LNCaP clone FGC (cell line): ENCODE data around the gene ATRN.
A peak's percentile ranks its signal among the peaks of the same experiment; 100 is the strongest.

Experiments
- DNase-seq: peaks from one replicate; pipeline ENCODE4 v3.0.0-alpha.2; 2011; ENCODE audit warnings: low read depth
- H3K4me3 ChIP-seq: 2 replicates; pipeline ENCODE4 v1.5.1; 2011; ENCODE audit warnings: mild to moderate bottlenecking, low read depth, low read length, control low read depth
- CTCF ChIP-seq: IDR thresholded peaks from 2 replicates; pipeline ENCODE4 v1.5.1; 2012; ENCODE audit warnings: mild to moderate bottlenecking; ENCODE audit not compliant: control insufficient read depth, insufficient read depth; ENCODE audit errors: extremely low read depth

The ATRN gene

GRCh38 chr20:3632311-3633004, 161.6 kb downstream of the ATRN start:
- TF ChIP-seq CTCF = peak; percentile 41
- DNase-seq = no peak
- H3K4me3 ChIP-seq = no peak overlapping the region

- DNase-seq = no peak
- H3K4me3 ChIP-seq = no peak overlapping the region
- no peak for TF ChIP-seq CTCF
Observed at GRCh38 chr20:3633913-3634478, 163.2 kb downstream of the ATRN start.

GRCh38 chr20:3635346-3635745, 164.5 kb downstream of the ATRN start:
- no peak for DNase-seq
- TF ChIP-seq CTCF = no peak
- H3K4me3 ChIP-seq = no peak overlapping the region

GRCh38 chr20:3640259-3640658, 169.4 kb downstream of the ATRN start:
- no peak for DNase-seq
- TF ChIP-seq CTCF = no peak
- no peak overlapping the region for H3K4me3 ChIP-seq

GRCh38 chr20:3645309-3646066, 174.7 kb downstream of the ATRN start:
- no peak for DNase-seq
- H3K4me3 ChIP-seq = no peak overlapping the region
- TF ChIP-seq CTCF = no peak

- H3K4me3 ChIP-seq = no peak overlapping the region
- no peak for TF ChIP-seq CTCF
- no peak for DNase-seq
Observed at GRCh38 chr20:3646067-3646440, 175.2 kb downstream of the ATRN start.
